A549 (cell line): ENCODE measurements around the gene RABL6. TPM values are rescaled to one million over a fixed set of nuclear protein-coding genes. Genes with fewer than 3 reads are reported as not detected.

Experiments
- ATAC-seq, 2 experiments: fragments of 200-7000 bp in 1 of 2; fragments of >200 bp in 1 of 2; cut with Nextera tagmentation in 1 of 2; cut with Tn5 transposase in 1 of 2; 3 replicates each; pipeline versions ENCODE4 v1.8.0 to v1.9.1; 2018 to 2020; ENCODE audit warnings: mild to moderate bottlenecking in 1 of 2, moderate library complexity in 1 of 2
- CTCF ChIA-PET: fragments of 300-600 bp; sonication (Branson Sonifier 250); formaldehyde crosslinking; extraction: SDS; loops from one replicate; lab custom pipeline; 2021; ENCODE audit warnings: antibody characterized with exemption, inconsistent platforms; lab: Yijun Ruan, JAX
- POLR2A ChIA-PET: fragments of 350-600 bp; formaldehyde crosslinking; extraction: SDS; loops from one replicate; lab custom pipeline; 2021; ENCODE audit warnings: antibody characterized with exemption, inconsistent platforms; lab: Yijun Ruan, JAX
- DNase-seq, 2 experiments: peaks; one replicate each; pipeline versions ENCODE4 v3.0.0 to v3.0.0-alpha.2; 2011 to 2016; ENCODE audit warnings: low read depth in 1 of 2, low spot score in 1 of 2
- FAIRE-seq: peaks from 2 replicates; lab custom pipeline; 2011; peaks lifted over from hg19 to GRCh38; lab: Jason Lieb, UNC
- H3K27ac ChIP-seq, 2 experiments: fragments of >200 bp; sonication (Bioruptor Twin); formaldehyde crosslinking; 3 replicates each; pipeline ENCODE4 v1.5.1; 2016 to 2017
- H3K4me1 ChIP-seq: fragments of >200 bp; sonication (Bioruptor Twin); formaldehyde crosslinking; 3 replicates; pipeline ENCODE4 v1.6.1; 2016
- H3K4me2 ChIP-seq: fragments of >200 bp; sonication (Bioruptor Twin); formaldehyde crosslinking; 3 replicates; pipeline ENCODE4 v1.6.1; 2016
- H3K4me3 ChIP-seq: fragments of >200 bp; sonication (Bioruptor Twin); formaldehyde crosslinking; 3 replicates; pipeline ENCODE4 v1.5.1; 2016
- H3K9me3 ChIP-seq: fragments of >200 bp; sonication (Bioruptor Twin); formaldehyde crosslinking; 3 replicates; pipeline ENCODE4 v1.6.1; 2016
- CBX8 ChIP-seq: fragments of 200-600 bp; sonication (generic); IDR thresholded peaks from 2 replicates; pipeline ENCODE4 v1.6.1; 2016
- CTCF ChIP-seq: fragments of >200 bp; sonication (Bioruptor Twin); formaldehyde crosslinking; IDR thresholded peaks from 3 replicates; pipeline ENCODE4 v1.5.1; 2016
- EHF ChIP-seq: fragments of 250-450 bp; sonication (Bioruptor Pico); IDR thresholded peaks from 2 replicates; pipeline ENCODE4 v1.5.0; 2020; ENCODE audit warnings: mild to moderate bottlenecking
- EHMT2 ChIP-seq: fragments of 200-600 bp; sonication (generic); IDR thresholded peaks from 2 replicates; pipeline ENCODE4 v1.6.1; 2016; ENCODE audit warnings: antibody characterized with exemption, low read depth, mild to moderate bottlenecking, moderate library complexity
- JUN ChIP-seq, 2 experiments: fragments of >200 bp; sonication (Bioruptor Twin); formaldehyde crosslinking; IDR thresholded peaks; 2 replicates in 1 of 2; 3 replicates in 1 of 2; pipeline ENCODE4 v1.6.1; 2016 to 2017
- JUNB ChIP-seq: fragments of >200 bp; sonication (Bioruptor Twin); formaldehyde crosslinking; IDR thresholded peaks from 2 replicates; pipeline ENCODE4 v1.6.1; 2016
- KDM1A ChIP-seq: fragments of 200-600 bp; sonication (generic); IDR thresholded peaks from 2 replicates; pipeline ENCODE4 v1.6.1; 2016; ENCODE audit warnings: low read depth, mild to moderate bottlenecking
- KDM5A ChIP-seq: fragments of 200-600 bp; sonication (generic); IDR thresholded peaks from 2 replicates; pipeline ENCODE4 v1.6.1; 2016; ENCODE audit warnings: antibody characterized with exemption, mild to moderate bottlenecking
- MAFK ChIP-seq: fragments of 450-650 bp; IDR thresholded peaks from 2 replicates; pipeline ENCODE4 v1.6.1; 2014; ENCODE audit not compliant: partially characterized antibody
- NPAS2 ChIP-seq: fragments of 250-450 bp; sonication (Bioruptor Pico); IDR thresholded peaks from 2 replicates; pipeline ENCODE4 v1.8.0; 2022; ENCODE audit warnings: mild to moderate bottlenecking, moderate library complexity, borderline replicate concordance
- SREBF2 ChIP-seq: fragments of 450-650 bp; IDR thresholded peaks from 2 replicates; pipeline ENCODE4 v1.6.1; 2014; ENCODE audit warnings: mild to moderate bottlenecking, moderate library complexity
- TP53 ChIP-seq: fragments of 250-450 bp; sonication (Bioruptor Pico); IDR thresholded peaks from 2 replicates; pipeline ENCODE4 v1.5.0; 2021; ENCODE audit warnings: mild to moderate bottlenecking, moderate library complexity
- WGBS: methylation state at CpG from one replicate; pipeline ENCODE4 v1.1.6; 2017; ENCODE audit errors: missing lambda C conversion rate; 5-methylcytosine and 5-hydroxymethylcytosine counted together
- polyA plus RNA-seq, 4 experiments: library from polyadenylated mRNA; depleted of rRNA in 3 of 4; stranded (reverse); fragments of >200 nt; fragmentation: RNase III in 1 of 4; extraction: RNeasy Plus Mini Kit Qiagen cat#74134 plus additional on column Dnase treatment in 1 of 4; gene quantifications; 2 replicates in 3 of 4; 3 replicates in 1 of 4; pipeline ENCODE4 v1.2.3, GENCODE V29; 2011 to 2017
- TF ChIP-seq, protein P1 (sequence below): fragments of >200 bp; sonication (Bioruptor Twin); formaldehyde crosslinking; IDR thresholded peaks from 2 replicates; pipeline ENCODE4 v1.6.1; 2016
- TF ChIP-seq, protein P2 (sequence below): IDR thresholded peaks from 2 replicates; pipeline ENCODE4 v1.6.1; 2012; ENCODE audit warnings: low read depth, borderline replicate concordance
- TF ChIP-seq, protein P3 (sequence below): fragments of 450-650 bp; IDR thresholded peaks from 2 replicates; pipeline ENCODE4 v1.6.1; 2014; ENCODE audit warnings: antibody characterized with exemption

RABL6 gene
- polyA plus RNA-seq, 2 of the 4 experiments (the other 2 are of a cell fraction) = 46.8 to 71.4 TPM

GRCh38 chr9:136855461-136856078, 47.8 kb downstream of the RABL6 start:
- POLR2A ChIA-PET = interaction anchor here (0.6 kb wide), 2 partner anchors 8 to 12 kb away, joined by 3 to 4 read pairs; no protein-coding TSS in a partner anchor
- Histone ChIP-seq H3K4me1 (peaks cover 77% of the 10 kb centered on the region), H3K27ac (peak overlapping the region in 1 of 2 experiments; percentile 89; a peak in 3 of 6 replicates)
- TF ChIP-seq, protein P1, sequence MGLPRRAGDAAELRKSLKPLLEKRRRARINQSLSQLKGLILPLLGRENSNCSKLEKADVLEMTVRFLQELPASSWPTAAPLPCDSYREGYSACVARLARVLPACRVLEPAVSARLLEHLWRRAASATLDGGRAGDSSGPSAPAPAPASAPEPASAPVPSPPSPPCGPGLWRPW = no peak
- TF ChIP-seq, protein P2, sequence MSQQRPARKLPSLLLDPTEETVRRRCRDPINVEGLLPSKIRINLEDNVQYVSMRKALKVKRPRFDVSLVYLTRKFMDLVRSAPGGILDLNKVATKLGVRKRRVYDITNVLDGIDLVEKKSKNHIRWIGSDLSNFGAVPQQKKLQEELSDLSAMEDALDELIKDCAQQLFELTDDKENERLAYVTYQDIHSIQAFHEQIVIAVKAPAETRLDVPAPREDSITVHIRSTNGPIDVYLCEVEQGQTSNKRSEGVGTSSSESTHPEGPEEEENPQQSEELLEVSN = no peak
- TF ChIP-seq SREBF2 = no peak
- TF ChIP-seq, protein P3, sequence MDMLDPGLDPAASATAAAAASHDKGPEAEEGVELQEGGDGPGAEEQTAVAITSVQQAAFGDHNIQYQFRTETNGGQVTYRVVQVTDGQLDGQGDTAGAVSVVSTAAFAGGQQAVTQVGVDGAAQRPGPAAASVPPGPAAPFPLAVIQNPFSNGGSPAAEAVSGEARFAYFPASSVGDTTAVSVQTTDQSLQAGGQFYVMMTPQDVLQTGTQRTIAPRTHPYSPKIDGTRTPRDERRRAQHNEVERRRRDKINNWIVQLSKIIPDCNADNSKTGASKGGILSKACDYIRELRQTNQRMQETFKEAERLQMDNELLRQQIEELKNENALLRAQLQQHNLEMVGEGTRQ = no peak
- TF ChIP-seq MAFK = no peak
- TF ChIP-seq TP53 = no peak
- TF ChIP-seq JUNB = no peak
- no peak for TF ChIP-seq KDM5A
- no peak for TF ChIP-seq CTCF
- no peak for TF ChIP-seq EHMT2
- no peak for TF ChIP-seq NPAS2 (CRISPR knock-in tag)
- no peak for TF ChIP-seq KDM1A
- TF ChIP-seq, all 56 proteins: peak for 0
- WGBS = 79% methylated on average over 10 of the region's 26 CpGs
- CTCF ChIA-PET = interaction anchor here (0.9 to 2.3 kb wide), 9 partner anchors 7 to 180 kb away, joined by 3 to 8 read pairs (median 6); partner anchors contain the start of gene AJM1
- FAIRE-seq = no peak
- Histone ChIP-seq H3K4me3 (no peak overlapping the region), H3K9me3 (no peaks in the 10 kb centered on the region), H3K4me2 (0 out of 3 replicates have a peak overlapping the region, but pooled peaks have one; percentile 10)
- DNase-seq = no peak
- ATAC-seq = no peak

GRCh38 chr9:136856079-136856476, 48.3 kb downstream of the RABL6 start:
- WGBS = 82% methylated on average over 7 of the region's 15 CpGs
- no peak for ATAC-seq

GRCh38 chr9:136856541-136857141, 48.9 kb downstream of the RABL6 start:
- Histone ChIP-seq H3K27ac (peak overlapping the region in 1 of 2 experiments; percentile 89; a peak in 3 of 6 replicates), H3K4me2 (no peak overlapping the region), H3K4me3 (no peak overlapping the region), H3K4me1 (peaks cover 74% of the 10 kb centered on the region), H3K9me3 (no peaks in the 10 kb centered on the region)
- 0 out of 5 replicates have a peak, but pooled peaks of 1 of the 2 experiments have one; percentile 4 for TF ChIP-seq JUN (IDR thresholded peaks at IDR 0.05)
- TF ChIP-seq CBX8 = no peak
- no peak for DNase-seq
- no peak for ATAC-seq
- no peak for FAIRE-seq
- WGBS = 87% methylated on average over 11 of the region's 14 CpGs
- CTCF ChIA-PET = interaction anchor here (0.6 to 2.1 kb wide), 8 partner anchors 15 to 181 kb away, joined by 3 to 7 read pairs (median 6); partner anchors contain the start of gene AJM1
- POLR2A ChIA-PET = interaction anchor here (0.6 kb wide), 2 partner anchors 9 to 13 kb away, joined by 3 to 4 read pairs; no protein-coding TSS in a partner anchor

More at GRCh38 chr9:136856079-136856476, 48.3 kb downstream of the RABL6 start:
- TF ChIP-seq EHF (CRISPR knock-in tag) (no peak), JUN (IDR thresholded peaks at IDR 0.05) (0 out of 5 replicates have a peak, but pooled peaks of 1 of the 2 experiments have one; percentile 1)
- ChIA-PET CTCF (interaction anchor here (0.9 to 2.1 kb wide), 6 partner anchors 14 to 179 kb away, joined by 3 to 7 read pairs (median 6); partner anchors contain the start of gene AJM1), POLR2A (interaction anchor here (0.6 kb wide), 2 partner anchors 9 to 12 kb away, joined by 3 to 4 read pairs; no protein-coding TSS in a partner anchor)
- FAIRE-seq (no peak), DNase-seq (no peak)
- 0 out of 3 replicates have a peak overlapping the region, but pooled peaks have one; percentile 10 for H3K4me2 ChIP-seq
- peaks cover 77% of the 10 kb centered on the region for H3K4me1 ChIP-seq
- no peaks in the 10 kb centered on the region for H3K9me3 ChIP-seq
- no peak overlapping the region for H3K4me3 ChIP-seq
- peak overlapping the region in 1 of 2 experiments; percentile 89; a peak in 3 of 6 replicates for H3K27ac ChIP-seq
